T-helper 2 cell (primary cell): ENCODE results near the gene SYNE1.

Source experiments
- DNase-seq, 5 experiments: peaks; one replicate each; pipeline versions ENCODE4 v3.0.0 to v3.0.0-alpha.2; 2012 to 2022

SYNE1 gene

DNA sequence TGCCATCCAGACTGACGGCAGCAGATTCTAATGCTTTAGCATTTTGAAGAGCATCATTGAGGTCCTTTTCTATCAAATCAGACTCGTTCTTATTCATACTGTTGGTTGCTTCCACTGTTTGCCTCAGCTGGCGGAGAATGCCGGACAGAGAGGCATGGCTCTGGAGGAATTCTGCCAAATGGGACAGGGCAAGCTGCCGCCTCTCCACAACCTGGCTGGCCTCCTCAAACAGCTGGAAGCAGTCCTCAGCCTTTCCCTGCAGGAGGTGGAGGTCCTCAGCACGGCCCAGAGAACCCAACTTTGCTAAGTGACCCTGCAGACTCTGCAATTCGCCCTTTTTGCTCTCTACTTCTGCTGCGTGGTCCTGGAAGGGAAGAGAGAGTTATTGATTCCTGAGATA lies 220.5 kb downstream of the SYNE1 start:
- no peak for DNase-seq

DNA sequence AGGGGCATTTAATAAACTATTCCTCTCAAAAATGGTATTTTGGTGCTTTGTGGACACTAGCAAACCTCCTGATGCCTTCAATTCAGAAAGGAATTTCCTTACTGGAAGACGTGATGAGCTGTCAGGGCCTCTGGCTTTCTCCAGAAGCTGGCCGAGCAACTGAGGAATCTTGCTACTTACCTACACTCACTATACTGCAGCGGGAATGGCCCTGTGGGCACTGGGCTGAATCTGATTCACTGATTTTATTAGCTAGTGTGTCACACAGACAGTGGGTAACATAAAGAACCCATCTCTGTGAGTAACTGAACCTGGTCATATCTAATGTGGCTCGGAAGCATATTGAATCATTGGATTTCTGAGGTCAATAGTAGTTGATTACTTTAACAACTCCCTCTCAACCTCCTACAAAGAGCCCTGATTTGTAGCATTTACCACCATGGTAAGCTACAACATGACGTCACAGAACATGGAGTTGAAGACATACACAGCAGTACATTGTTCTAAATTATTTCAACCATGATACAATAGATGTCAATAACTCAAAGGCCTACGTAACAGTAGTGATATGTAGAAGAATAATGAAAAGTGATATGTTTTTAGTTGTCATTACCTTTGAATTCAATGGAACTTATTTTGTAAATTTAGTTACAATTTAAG lies 232.1 kb downstream of the SYNE1 start:
- no peak for DNase-seq

DNA sequence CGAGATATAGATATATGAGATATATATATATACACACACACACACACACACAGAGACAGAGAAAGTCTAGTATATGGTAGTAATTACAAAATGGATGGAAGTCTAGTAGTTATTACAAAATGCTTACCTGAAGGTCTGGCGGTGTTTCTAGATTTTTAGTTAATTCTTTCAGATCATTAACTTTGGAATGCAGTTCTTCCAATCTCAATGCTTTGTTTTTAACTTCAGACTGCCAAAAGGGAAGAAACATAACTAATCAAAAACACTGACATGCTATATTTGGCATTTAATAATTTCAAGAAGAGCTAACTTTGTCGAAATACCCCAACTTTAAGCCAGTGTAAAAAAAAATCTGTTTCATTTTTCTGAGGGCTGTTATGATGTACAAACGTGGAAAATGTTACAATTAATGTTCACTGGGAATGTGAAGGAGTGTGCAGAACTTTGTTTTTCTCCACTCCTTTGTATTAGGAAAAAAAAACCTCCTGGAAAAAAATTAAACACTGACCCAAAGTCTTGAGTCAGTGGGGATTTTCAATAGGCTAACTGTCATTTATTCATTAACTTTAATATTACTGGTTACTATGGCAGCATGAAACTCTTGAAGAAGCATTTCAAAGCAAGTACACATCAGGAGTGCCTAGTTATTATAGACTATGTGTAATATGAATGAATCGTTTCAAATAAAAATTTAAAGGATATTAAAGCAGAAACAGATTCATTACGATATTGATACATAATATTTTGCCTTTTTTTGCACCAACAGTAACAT lies 232.9 kb downstream of the SYNE1 start:
- no peak for DNase-seq

DNA sequence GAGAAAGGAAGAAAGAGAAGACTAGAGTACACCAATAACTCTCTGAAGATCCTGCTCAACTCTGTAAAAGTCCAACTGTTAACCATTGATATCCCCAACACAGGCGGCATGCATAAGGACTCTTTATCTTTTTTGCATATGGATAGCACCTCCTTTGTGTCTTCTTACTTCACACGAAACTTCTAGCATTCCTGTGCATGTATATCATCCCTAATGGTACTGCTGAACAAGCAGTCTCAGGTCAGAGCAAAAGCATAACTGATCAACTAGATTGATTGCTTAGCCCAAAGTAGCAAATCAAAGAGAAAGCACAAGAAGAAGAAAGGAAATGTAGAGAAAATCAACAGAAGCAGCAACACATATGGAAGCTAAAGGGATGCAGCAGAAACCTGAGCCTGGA lies 234.4 kb downstream of the SYNE1 start:
- no peak for DNase-seq

DNA sequence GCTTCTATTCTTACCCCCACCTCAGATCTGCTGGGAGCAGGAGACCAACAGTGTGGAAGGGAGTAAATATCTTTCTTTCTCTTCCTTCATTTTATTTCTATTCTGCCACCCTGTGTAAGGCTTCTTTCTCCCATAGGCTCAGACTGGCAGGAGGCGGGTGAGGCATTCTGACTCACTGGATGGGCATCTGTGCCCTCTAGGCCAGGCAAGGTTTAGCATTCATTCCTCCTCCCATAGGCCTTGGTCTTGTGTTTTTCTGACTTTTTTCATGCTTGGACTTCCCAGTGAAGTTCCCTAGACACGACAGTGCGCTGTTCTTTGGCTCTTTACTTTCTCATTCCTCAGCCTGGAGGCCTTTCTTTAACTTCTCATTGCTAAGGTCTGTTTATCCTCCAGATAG lies 235.2 kb downstream of the SYNE1 start:
- DNase-seq = no peak

DNA sequence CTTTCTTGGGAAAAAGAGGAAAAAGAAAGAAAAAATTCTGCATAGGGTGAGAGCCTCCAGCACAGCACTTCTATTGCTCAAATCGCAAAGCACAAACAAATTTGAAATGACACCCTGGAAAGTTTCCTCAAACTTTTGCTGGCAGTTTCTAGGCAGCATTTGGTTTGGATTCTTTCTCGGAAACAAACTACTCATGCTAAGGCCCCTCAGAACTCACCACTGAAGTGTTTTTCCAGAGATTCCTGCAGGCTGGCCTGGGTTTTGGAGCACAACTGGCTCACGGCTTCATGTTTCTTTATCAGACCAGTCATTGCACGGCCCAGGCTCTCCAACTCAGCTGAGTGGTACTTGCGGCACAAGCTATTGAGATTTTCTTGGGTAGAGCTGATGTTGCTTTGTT lies 237.8 kb downstream of the SYNE1 start:
- DNase-seq = no peak

DNA sequence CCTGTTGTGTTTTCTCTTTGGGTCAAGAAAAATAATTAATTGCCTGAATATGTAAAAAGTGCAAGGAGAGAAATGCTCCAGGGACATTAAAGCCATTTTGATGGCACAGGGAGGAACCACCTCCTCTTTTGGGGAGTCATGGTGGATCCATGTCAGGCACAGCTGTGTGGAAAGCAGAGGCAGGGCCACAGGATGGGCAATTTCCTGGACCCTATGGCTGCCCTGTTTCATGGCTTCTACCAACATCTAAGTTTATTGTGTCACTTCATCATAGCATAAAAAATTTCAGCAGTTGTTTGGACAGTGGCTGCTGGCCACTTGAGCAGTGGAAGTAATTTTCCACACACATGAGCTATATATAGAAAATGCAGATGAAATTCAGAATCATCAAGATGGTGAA lies 238.2 kb downstream of the SYNE1 start:
- no peak for DNase-seq

DNA sequence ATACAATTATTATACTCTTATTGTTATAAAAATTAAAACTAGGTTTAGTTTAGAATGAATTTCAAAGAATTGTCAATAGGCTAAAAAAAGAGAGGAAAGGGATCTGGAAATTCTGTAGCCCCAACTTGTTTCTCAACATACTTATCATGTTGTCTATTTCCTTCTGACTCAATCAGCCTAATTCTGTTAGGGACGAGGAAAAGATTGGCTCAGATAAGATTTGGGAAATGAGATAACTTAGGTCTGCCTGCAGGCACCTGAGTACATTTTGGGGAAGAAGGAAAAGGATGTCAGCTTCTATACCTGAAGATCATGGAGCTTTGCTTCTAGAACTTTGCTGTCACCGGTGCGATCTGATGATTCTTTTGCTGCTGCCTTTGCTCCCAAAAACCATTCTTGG lies 238.8 kb downstream of the SYNE1 start:
- DNase-seq = no peak

DNA sequence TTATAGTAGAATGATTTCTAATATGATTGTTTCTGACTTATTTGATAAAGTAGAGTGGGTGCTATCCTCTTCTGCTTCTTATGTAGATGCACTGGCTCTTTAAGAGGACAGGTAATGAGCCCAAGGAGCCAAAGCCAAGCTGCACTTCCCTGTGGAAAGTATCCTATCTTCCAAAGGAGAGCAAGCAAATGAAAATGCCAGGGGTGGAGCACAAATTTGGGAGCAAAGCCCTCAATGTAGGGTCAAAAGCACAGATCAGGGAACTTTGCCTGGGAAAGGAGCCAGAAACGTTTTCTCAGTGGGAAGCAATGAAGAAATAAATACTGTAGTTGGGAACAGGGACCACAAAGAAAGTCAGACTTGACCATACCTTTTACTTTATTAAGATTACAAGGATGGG lies 242.9 kb downstream of the SYNE1 start:
- no peak for DNase-seq

DNA sequence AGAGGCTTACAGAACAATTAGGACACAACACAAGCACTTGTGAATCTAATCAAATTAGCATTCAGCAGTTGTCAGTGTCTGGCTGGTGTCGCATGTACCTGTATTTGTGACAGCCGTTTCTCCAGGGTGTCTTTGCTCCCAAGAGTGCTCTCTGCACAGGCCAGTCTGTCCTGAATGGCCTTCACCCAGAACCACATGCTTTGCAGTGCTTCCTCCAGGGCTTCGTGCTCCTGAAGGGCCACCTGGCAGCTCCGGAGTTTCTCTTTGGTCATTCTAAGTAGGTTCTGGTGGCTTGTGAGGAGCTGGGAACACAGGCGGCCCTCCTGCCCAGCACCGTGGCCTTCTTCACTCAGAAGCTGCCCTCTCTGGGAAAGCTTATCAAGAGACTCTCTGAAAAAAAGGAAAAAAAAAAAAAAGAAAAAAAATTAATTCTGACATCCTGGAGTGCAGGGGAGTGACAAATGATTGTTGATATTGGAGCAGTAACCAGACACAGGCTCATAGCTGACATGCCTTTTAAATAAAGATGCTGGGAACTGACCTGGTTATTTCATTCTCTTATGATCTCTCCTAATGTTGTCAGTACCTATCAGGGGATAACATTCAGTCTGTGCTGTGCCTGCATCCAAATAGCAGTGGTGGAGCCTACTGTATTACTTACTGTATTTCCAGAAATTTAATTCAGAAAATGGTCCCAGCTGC lies 245.8 kb downstream of the SYNE1 start:
- DNase-seq = no peak

DNA sequence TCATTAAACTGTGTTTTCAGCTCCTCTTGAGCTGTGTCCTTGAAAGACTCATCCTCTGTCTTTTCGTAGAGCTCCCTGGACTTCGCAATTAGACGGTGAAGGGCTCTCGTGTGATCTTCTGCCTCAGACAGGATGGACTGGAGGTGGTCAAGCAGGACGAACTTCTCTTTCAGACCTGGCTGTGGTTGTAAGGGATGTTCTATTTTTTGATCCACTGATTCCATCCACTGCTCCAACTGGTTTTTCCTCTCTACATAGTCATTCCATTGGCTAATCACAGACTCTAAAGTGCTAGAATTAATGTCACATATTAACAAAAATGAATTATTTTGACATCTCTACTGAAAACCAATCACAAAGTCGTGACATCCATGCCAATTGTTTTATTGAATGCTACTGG lies 250.1 kb downstream of the SYNE1 start:
- DNase-seq = no peak

DNA sequence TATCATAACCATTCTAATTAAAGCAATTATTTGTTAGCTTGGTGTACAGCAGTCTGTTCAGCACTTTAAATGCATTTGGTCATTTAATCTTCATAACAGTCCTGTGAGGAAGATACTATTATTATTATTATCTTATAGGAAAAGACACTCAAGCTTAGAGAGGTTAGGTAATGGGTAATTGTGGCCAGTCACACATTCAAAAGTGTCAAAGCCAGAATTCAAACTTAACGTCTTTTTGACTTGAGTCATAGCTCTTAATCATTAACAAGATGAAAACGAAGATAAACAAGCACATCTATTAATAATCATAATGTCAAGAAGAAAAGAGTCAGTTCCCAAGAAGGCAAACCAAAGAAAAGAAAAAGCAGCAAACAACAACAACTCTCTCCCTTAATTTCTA lies 251.0 kb downstream of the SYNE1 start:
- no peak for DNase-seq

DNA sequence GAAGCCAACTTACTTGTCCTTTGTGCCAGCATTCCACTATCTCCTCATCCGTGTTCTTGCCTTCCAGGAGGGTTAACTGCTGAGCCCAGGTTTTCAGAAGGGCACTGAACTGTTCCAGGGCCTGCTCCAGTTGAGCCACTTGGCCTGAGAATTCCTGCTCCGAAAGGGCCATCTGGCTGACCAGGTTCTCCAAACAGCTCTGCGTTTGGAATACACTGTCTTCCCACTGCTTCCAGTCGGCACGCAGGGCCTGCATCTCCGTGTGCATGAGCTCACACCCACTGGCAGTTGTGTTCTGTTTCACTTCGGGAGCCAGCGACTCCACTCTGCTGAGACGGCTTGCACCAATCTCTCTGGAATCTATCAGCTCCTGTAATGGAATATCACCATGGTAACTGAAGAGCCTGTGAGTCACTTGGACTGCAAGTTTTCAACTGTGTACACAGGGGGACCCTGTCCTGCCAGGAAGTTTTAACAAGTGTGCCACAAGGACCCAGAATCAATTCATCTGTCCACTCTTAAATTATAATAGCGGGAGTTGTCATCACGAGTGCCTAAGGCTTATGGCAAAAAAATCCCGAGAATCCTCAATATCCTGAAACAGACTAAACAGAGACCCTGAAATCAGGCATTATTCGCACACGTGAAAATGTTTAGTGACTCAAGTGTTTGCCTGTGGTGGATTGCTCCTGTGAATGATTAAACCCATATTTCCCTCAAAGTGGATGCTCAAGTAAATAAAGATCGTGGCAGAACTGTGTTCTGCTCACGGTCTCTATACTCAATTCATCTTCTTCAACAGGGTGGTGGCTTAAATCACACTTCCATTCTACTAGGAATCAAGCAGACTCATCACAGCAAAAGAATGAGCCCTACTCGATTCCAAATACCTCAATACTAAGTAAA lies 255.9 kb downstream of the SYNE1 start:
- DNase-seq = no peak

DNA sequence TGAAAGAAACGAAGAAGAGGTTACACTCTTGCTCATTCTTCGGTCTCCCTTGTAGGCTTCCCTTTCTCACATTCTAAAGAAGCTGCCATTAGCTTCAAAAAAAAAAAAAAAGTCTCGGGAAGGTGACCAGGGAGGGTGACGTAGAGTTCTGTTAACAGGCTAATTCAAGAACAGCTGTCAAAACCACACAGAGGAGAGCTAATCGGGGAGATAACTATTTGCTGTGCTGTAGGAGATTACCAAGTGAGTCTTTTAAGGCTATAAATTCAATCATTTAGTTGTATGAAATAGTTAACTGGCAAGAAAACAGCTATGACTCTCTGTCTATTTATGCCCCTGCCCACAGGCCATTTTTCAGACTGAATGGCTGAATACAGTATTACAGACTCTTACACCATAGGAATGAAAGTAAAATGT lies 256.8 kb downstream of the SYNE1 start:
- no peak for DNase-seq

DNA sequence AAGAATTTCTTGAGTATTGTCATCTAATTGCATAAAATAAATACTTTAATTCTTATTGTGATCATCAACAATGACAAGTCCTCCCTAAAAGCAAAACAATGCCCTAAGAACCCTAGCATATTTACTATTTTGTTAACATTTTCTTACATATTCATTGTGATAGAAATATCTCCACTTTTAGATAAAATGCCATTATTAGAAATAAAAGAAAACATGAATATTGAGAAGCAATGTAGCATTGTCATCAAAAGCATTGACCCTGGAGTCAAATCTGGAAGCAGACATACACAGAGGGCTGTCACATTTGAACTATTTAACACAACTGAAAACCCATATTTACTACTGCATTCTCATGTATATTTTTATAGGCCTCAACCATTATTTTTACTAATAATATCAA lies 257.7 kb downstream of the SYNE1 start:
- DNase-seq = no peak

DNA sequence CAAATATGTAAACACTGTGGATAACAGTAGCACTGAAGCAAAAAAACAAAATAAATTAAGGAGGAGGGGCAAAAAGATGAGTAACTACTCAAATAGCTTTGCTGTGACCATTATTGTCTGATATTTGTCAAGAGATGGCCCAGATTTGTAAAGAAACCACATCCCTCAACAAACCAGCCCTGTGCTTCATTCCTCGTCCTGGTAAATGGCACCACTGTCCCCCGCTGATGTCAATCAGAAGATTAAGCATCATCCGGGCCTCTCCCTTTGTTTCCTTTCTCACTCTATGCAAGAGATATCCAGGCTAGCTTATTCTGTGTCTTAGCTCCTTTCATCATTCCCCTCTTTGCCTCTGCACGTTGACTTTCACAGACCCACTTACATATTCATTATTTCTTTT lies 259.0 kb downstream of the SYNE1 start:
- DNase-seq = no peak

DNA sequence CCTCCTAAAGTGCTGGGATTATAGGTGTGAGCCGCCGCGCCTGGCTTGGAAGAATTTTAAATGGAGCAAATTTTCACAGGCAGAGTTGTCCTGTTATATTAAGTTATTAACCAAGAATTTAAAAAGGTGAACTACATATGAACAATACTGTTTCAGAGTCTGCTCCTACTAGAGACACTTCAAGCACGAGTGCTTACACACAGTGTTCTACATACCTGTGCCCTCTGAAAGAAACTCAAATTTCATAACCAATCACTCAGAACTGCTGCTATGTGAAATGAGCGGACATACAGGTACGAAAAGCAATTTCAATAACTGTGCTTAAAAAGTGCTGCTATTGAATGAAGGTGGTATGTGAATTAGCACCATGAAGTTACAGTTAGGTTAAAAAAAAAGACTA lies 262.0 kb downstream of the SYNE1 start:
- DNase-seq = no peak

DNA sequence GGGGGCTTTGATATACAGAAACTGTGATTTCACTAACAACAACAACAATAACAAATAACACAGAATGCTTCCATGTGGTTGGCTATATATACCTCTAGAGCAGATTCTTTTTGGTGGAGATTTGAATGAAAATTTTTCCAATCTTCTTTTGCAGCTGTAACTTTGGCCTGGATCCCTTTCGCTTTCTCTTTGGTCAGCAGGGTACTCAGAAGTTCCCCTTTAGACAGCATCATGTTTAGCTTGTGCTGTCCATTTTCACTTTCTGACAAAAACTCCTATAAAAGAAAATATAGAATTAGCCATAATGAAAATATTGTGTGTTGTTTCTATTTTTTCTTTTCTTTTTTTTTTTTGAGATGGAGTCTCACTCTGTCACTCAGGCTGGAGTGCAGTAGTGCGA lies 264.2 kb downstream of the SYNE1 start:
- no peak for DNase-seq

DNA sequence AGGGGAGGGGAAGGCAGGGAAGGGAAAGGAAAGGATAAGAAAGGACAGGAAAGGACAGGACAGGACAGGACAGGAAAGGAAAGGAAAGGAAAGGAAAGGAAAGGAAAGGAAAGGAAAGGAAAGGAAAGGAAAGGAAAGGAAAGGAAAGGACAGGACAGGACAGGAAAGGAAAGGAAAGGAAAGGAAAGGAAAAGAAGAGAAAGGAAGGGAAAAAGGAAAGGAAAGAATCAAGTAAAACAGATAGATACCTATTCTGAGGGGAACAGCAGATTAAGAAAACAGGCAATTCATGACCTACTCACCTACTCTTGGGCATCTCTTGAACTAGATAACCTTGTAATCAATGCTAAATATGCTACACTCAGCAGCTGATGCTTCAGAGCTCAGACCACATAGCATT lies 265.4 kb downstream of the SYNE1 start:
- no peak for DNase-seq

DNA sequence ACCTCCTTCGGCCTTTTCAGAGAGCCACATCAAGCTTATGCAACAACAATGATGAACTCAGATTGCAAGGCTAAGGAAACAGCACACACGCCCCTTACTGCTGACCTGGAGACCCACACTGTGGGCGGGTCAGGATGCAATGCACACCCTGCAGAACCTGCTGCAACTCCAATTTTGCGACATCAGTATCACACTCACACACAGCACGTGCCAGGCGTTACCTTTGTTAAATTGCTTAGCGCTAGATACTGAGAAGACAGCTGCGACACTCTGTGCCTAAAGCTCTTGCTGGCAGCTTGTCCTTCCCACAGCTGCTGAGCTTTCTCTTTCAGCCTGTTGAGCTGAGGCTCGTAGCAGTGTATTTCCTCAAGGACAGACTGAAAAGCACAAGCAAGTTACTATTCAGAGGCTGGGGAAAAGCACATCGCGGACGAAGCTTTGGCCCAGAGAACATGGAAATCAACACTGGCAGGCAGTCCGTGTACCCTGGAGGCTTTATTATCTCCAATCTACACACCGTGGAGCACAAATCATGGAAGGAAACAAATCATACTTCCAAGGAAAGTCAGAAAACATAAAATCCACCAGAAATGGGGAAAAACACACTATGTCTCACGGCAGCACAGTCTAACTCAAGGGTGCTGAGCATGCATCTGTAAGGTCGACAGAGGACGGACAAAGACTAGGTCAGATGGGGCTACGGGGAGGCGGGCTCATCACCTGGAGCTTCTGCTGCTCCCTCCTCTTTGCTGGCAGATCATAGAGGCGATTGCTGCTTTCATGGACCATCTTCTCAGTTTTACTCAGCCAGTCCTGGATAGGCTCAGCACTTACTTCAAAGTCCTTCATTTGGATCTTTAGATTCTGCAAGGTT lies 268.2 kb downstream of the SYNE1 start:
- no peak for DNase-seq

DNA sequence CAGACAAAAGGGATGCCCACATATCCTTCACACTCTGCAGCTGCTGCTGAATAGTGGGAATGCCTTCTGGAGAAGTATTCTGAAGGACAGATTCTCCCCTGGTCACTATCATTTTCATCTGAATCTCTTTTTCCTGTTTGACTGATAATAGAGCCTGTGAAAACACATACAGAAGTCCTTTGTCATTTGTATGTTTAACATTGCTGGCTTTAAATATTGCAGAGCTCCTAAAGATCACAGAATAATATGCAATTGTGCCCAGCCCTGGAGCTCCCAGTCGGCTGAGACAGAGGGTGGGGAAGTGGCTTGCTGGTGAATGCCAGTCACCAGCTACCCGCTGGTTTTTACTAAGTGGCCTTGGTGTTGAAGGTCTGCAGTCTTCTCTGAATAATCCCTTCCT lies 272.3 kb downstream of the SYNE1 start:
- no peak for DNase-seq

DNA sequence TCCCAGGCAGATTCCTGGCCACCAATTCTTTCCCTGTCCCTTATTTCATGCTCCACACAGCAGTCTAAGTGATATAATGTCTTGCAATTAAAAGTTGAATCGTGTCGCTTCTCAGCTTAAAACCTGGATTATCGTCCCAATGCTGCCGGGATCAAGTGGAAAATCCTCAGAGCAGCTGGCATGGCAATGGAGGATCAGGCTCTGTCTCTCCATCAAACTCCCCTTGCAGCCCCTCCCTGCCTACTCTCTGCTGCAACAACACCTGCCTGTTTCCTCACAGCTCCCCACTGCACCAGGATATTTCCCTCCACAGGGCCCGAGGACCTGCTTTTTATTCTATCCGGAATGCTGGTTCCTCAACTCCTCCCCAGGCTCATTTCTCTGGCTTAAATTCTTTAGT lies 277.1 kb downstream of the SYNE1 start:
- no peak for DNase-seq
